GM12878 (cell line): Measurements from ENCODE around the gene CAMTA1. TPM values are rescaled to one million over a fixed set of nuclear protein-coding genes. Genes with fewer than 3 reads are reported as not detected.

ENCODE experiments used
- ATAC-seq: fragments of 200-7000 bp; cut with Tn5 transposase; 3 replicates; pipeline ENCODE4 v1.9.1; 2020; ENCODE audit warnings: mild to moderate bottlenecking, moderate library complexity
- BruUV-seq: library from RNA; stranded (reverse); fragments of 400-500 nt; replicated peaks from 2 replicates; lab custom pipeline; 2021; lab: Mats Ljungman, UMichigan
- CTCF ChIA-PET: fragments of 300-600 bp; sonication (Branson Sonifier 250); formaldehyde crosslinking; extraction: SDS; loops from one replicate; lab custom pipeline; 2021; ENCODE audit warnings: inconsistent platforms; lab: Yijun Ruan, JAX
- POLR2A ChIA-PET: fragments of 350-600 bp; formaldehyde crosslinking; extraction: SDS; loops from one replicate; lab custom pipeline; 2021; ENCODE audit warnings: inconsistent platforms; lab: Charles Lee
- RAD21 ChIA-PET: fragments of 300-600 bp; sonication (Branson Sonifier 250); formaldehyde crosslinking; loops from one replicate; lab custom pipeline; 2023; ENCODE audit warnings: antibody characterized with exemption; ENCODE audit not compliant: unreplicated experiment; lab: Charles Lee
- SMC1A ChIA-PET: fragments of 300-600 bp; sonication (Branson Sonifier 250); formaldehyde crosslinking; loops from one replicate; lab custom pipeline; 2023; ENCODE audit not compliant: unreplicated experiment, uncharacterized antibody; lab: Charles Lee
- DNase-seq: peaks from one replicate; pipeline ENCODE4 v3.0.0-alpha.2; 2011; ENCODE audit warnings: low read depth, low spot score
- FAIRE-seq: peaks from 3 replicates; lab custom pipeline; 2011; peaks lifted over from hg19 to GRCh38; lab: Jason Lieb, UNC
- H2AFZ ChIP-seq: 2 replicates; pipeline ENCODE4 v1.6.0; 2011; ENCODE audit warnings: low read depth, low read length, control low read depth; ENCODE audit not compliant: control insufficient read depth
- H3K27ac ChIP-seq: 2 replicates; pipeline ENCODE4 v1.5.1; 2011; ENCODE audit warnings: control low read depth; ENCODE audit not compliant: control insufficient read depth, insufficient read depth
- H3K27me3 ChIP-seq, 2 experiments: replicated peaks in 1 of 2; 2 replicates each; pipeline versions ENCODE4 v1.6.0 to v1.6.1; 2011; ENCODE audit warnings: low read length in 1 of 2; ENCODE audit not compliant: control insufficient read depth in 2 of 2, insufficient read depth in 2 of 2
- H3K36me3 ChIP-seq, 2 experiments: 2 replicates each; pipeline ENCODE4 v1.5.1; 2011; ENCODE audit warnings: low read length in 1 of 2; ENCODE audit not compliant: control insufficient read depth in 2 of 2, insufficient read depth in 2 of 2
- H3K4me1 ChIP-seq: 2 replicates; pipeline ENCODE4 v1.6.1; 2011; ENCODE audit warnings: mild to moderate bottlenecking, low read length, moderate library complexity, mixed read lengths; ENCODE audit not compliant: control insufficient read depth, insufficient read depth
- H3K4me2 ChIP-seq: 2 replicates; pipeline ENCODE4 v1.6.0; 2011; ENCODE audit warnings: control low read depth; ENCODE audit not compliant: control insufficient read depth, insufficient read depth
- H3K4me3 ChIP-seq: fragments of 200-600 bp; sonication (generic); 2 replicates; pipeline ENCODE4 v1.5.1; 2016
- H3K79me2 ChIP-seq: 2 replicates; pipeline ENCODE4 v1.6.0; 2011; ENCODE audit warnings: low read length; ENCODE audit not compliant: control insufficient read depth, insufficient read depth
- H3K9ac ChIP-seq: 2 replicates; pipeline ENCODE4 v1.8.0; 2011; ENCODE audit warnings: low read length, control low read depth, mixed read lengths; ENCODE audit not compliant: control insufficient read depth, insufficient read depth
- H3K9me3 ChIP-seq: replicated peaks from 3 replicates; pipeline ENCODE4 v1.5.1; 2011; ENCODE audit warnings: mild to moderate bottlenecking, low read length; ENCODE audit not compliant: control insufficient read depth, insufficient read depth
- H4K20me1 ChIP-seq: 2 replicates; pipeline ENCODE4 v1.6.0; 2011; ENCODE audit not compliant: control insufficient read depth, insufficient read depth
- BCL3 ChIP-seq: IDR thresholded peaks from 2 replicates; pipeline ENCODE4 v1.6.1; 2011; ENCODE audit warnings: borderline replicate concordance, low read depth, mild to moderate bottlenecking, moderate library complexity, low read length; ENCODE audit not compliant: insufficient read depth, poor library complexity, severe bottlenecking
- BMI1 ChIP-seq: fragments of 450-650 bp; IDR thresholded peaks from 2 replicates; pipeline ENCODE4 v1.6.1; 2016; ENCODE audit warnings: mild to moderate bottlenecking, moderate library complexity, borderline replicate concordance
- CHD4 ChIP-seq: fragments of 200-600 bp; sonication (generic); IDR thresholded peaks from 2 replicates; pipeline ENCODE4 v1.6.1; 2016; ENCODE audit warnings: mild to moderate bottlenecking
- JUNB ChIP-seq: IDR thresholded peaks from 2 replicates; pipeline ENCODE4 v1.6.1; 2016; ENCODE audit warnings: antibody characterized with exemption, mild to moderate bottlenecking
- KDM1A ChIP-seq: fragments of 200-600 bp; sonication (generic); IDR thresholded peaks from 2 replicates; pipeline ENCODE4 v1.6.1; 2016; ENCODE audit warnings: borderline replicate concordance
- MEF2B ChIP-seq: fragments of 450-650 bp; IDR thresholded peaks from 2 replicates; pipeline ENCODE4 v1.6.1; 2018; ENCODE audit warnings: mild to moderate bottlenecking, moderate library complexity; ENCODE audit not compliant: partially characterized antibody, poor library complexity, severe bottlenecking
- RUNX3 ChIP-seq: IDR thresholded peaks from 2 replicates; pipeline ENCODE4 v1.6.1; 2012; ENCODE audit warnings: low read length, inconsistent platforms
- SKIL ChIP-seq: fragments of 450-650 bp; IDR thresholded peaks from 2 replicates; pipeline ENCODE4 v1.6.1; 2017; ENCODE audit warnings: mild to moderate bottlenecking, low read depth, inconsistent platforms; ENCODE audit not compliant: poor library complexity, severe bottlenecking
- SMAD5 ChIP-seq: IDR thresholded peaks from 2 replicates; pipeline ENCODE4 v1.6.1; 2016; ENCODE audit warnings: antibody characterized with exemption, low read depth
- WGBS: methylation state at CpG from one replicate; pipeline ENCODE4 v1.1.6; 2016; ENCODE audit warnings: low lambda C conversion rate; ENCODE audit not compliant: insufficient replicate concordance, insufficient coverage; ENCODE audit errors: missing lambda C conversion rate; 5-methylcytosine and 5-hydroxymethylcytosine counted together
- in situ Hi-C: fragments of 300-500 bp; cut with MboI; formaldehyde crosslinking; loops from 9 replicates; pipeline ENCODE4 v1.14.3; 2018; ENCODE audit warnings: mixed read lengths
- intact Hi-C: fragments of 100-400 bp; cut with micrococcal nuclease; formaldehyde crosslinking; loops from one replicate; pipeline ENCODE4 v1.14.2; 2022; ENCODE audit not compliant: unreplicated experiment
- polyA plus RNA-seq, 11 experiments: library from polyadenylated mRNA; depleted of rRNA in 4 of 11; unstranded in 6 of 11; stranded (reverse) in 5 of 11; fragments of >200 nt; fragmentation: Nextera tagmentation in 4 of 11; fragmentation: Illumina TruSeq in 1 of 11; extraction: Ambion mirVana in 4 of 11; extraction: Trizol in 1 of 11; gene quantifications; 1 replicate in 1 of 11; 2 replicates in 10 of 11; pipeline versions ENCODE4 v1.2.1 to v1.2.3, GENCODE V29; 2011 to 2016; ENCODE audit warnings: inconsistent platforms in 2 of 11, missing spikeins in 2 of 11, low read depth in 1 of 11
- total RNA-seq, 4 experiments: library from RNA; depleted of rRNA in 3 of 4; stranded (reverse); fragments of >200 nt in 3 of 4; fragmentation: Illumina TruSeq in 1 of 4; extraction: Trizol in 1 of 4; gene quantifications; 2 replicates each; pipeline versions ENCODE4 v1.2.1 to v1.2.3, GENCODE V29; 2013 to 2021

CAMTA1 gene
- total and polyA plus RNA-seq, 10 of the 15 experiments (the other 5 are each of a cell fraction or from before 2014, with no cell fraction given), result 37.7 to 148 (median 76.4) TPM

GRCh38 chr1:7070389-7071029 is 285.3 kb downstream of the CAMTA1 start (continued):
- TF ChIP-seq CHD4 (no peak), SMAD5 (no peak), KDM1A (no peak), RUNX3 (0 out of 2 replicates have a peak, but pooled peaks have one; percentile 19), SKIL (no peak)

GRCh38 chr1:7076117-7076516 is 290.9 kb downstream of the CAMTA1 start:
- ChIA-PET SMC1A (interaction anchor here (0.6 kb wide), 1 partner anchor 273 kb away, joined by 3 read pairs; no protein-coding TSS in a partner anchor), CTCF (no interaction called here), RAD21 (no interaction called here), POLR2A (no interaction called here)
- Histone ChIP-seq H3K36me3 (no peaks in the 10 kb centered on the region), H3K9ac (no peak overlapping the region), H3K4me2 (no peak overlapping the region), H4K20me1 (no peaks in the 10 kb centered on the region), H2AFZ (no peak overlapping the region), H3K9me3 (no peaks in the 10 kb centered on the region; the same call in 2 of the 3 replicates), H3K27me3 (no peaks in the 10 kb centered on the region; a peak in 1 of 4 replicates), H3K27ac (no peak overlapping the region), H3K4me3 (no peak overlapping the region), H3K4me1 (no peaks in the 10 kb centered on the region), H3K79me2 (no peaks in the 10 kb centered on the region)
- DNase-seq (no peak), ATAC-seq (no peak), FAIRE-seq (no peak)
- WGBS, result 19% methylated on average over 5 of the region's 5 CpGs
- intact Hi-C loops (loop anchor here (10.0 kb wide), 1 partner anchor 129 kb away; no protein-coding TSS in a partner anchor), in situ Hi-C loops (no loop called here)
- BruUV-seq, result no TSS peak
- TF ChIP-seq MEF2B, result no peak
- TF ChIP-seq JUNB, result no peak
- no peak for TF ChIP-seq BMI1
- TF ChIP-seq BCL3, result no peak
